PC-3 (cell line): ENCODE results near the gene AGPAT4.

Source experiments
- CTCF ChIP-seq: fragments of 300-600 bp; sonication (generic); conservative IDR thresholded peaks from 2 replicates; pipeline ENCODE4 v1.5.1; 2017; ENCODE audit warnings: antibody characterized with exemption, low read depth, mild to moderate bottlenecking, low read length
- EZH2 ChIP-seq: fragments of 300-600 bp; sonication (generic); IDR thresholded peaks from one replicate; pipeline ENCODE4 v1.6.1; 2017; ENCODE audit warnings: antibody characterized with exemption, mild to moderate bottlenecking, low read length; ENCODE audit not compliant: unreplicated experiment

DNA sequence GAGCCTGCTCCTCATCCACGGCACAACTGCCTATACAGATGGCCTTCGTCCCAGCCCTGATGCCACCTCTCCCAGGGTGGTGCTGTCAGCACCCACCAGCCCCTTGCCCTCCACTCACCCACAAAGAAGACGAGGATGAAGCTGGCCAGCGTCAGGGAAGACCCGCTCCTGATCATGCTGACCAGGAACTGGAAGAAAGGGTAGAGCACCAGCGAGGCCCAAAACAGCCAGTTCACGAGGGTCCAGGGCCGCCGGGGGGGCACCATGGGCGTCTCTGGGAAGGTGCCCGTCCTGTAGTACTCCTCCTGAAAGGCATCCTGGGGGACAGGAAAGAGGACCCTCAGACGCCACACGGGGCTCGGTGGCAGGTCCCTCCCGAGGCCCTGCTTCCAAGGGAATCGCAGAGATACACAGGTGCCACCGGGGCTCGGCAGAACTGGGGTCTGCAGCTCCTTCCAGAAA lies 134.5 kb downstream of the AGPAT4 start:
- no peak for TF ChIP-seq CTCF
- TF ChIP-seq EZH2 = no peak
